ENCODE results near the gene OMP. TPM values are rescaled to one million over a fixed set of nuclear protein-coding genes. Genes with fewer than 3 reads are reported as not detected.

Gene OMP
- total RNA-seq, 4 donors from 2014 or later = 1.0 to 2.1 TPM; not detected in 2

DNA sequence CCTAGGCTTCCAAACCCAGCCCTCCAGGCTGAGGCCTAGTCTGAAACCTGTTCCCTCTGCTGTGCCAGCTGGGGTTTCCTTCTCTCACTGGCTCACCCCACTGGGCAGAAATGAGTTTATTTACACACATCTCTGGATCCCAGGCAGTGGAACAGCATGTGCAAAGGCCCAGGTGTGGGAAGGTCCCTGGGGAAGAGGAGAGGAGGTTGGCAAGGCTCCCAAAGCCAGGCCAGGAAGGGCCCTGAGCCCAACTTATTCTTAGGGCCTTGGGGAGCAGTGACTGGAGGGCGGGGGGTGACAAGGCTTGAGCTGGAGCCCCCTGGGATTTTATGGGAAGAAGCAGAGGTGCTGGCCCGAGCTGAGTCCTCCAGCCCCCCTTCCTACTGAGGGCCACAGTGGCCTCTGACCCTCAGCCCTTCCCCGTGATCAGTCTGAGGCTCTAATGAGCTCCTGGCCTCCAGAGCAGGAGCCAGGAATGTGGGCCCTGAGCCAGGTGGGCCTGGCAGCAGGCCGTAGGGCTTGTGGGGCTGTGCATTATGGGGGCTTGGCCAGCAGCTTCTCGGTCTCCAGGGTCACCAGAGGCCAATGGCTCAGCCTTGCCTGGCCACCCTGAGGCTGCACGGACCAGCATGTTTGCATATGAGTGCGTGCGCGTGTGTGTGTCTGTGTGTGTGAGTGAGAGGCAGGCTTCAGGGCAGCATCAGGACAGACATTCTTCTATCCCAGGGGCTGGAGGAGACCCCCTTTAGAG lies 28.3 kb downstream of the OMP start:
- intact Hi-C loops (cut with DNase I; ENCODE audit: low total_unique reads) = no loop called here

DNA sequence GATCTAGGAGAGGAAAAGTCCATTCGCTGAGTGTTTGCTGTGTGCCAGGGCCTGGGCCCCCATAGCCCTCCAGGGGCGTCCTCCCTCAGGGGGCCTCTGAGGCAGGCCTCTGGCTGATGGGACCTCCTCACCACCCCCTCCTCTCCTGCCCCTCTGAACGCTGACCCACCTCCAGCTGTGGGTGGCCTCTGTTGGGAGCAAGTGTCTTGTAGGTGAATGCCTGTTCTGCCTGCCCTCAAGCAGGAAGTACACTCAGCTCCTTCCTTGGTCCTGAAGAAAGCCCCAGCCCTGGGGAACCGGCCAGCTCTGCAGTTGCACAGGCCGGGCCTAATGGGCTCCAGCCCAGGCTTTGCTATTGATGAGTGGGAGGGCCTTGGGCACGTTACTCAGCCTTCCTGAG lies 28.9 kb downstream of the OMP start:
- peaks cover 0 to 5% of the 10 kb centered on the region in 2 donors for H3K4me1 ChIP-seq
- H3K36me3 ChIP-seq = no peaks in the 10 kb centered on the region
- H3K4me3 ChIP-seq = no peak overlapping the region
- H3K27me3 ChIP-seq = no peaks in the 10 kb centered on the region
- no peak for DNase-seq
- H3K27ac ChIP-seq = peak overlapping the region in 1 of 2 donors; percentile 33
- H3K9me3 ChIP-seq = no peaks in the 10 kb centered on the region
- no peak for TF ChIP-seq POLR2A (IDR thresholded peaks at IDR 0.05)
- TF ChIP-seq, protein P1, sequence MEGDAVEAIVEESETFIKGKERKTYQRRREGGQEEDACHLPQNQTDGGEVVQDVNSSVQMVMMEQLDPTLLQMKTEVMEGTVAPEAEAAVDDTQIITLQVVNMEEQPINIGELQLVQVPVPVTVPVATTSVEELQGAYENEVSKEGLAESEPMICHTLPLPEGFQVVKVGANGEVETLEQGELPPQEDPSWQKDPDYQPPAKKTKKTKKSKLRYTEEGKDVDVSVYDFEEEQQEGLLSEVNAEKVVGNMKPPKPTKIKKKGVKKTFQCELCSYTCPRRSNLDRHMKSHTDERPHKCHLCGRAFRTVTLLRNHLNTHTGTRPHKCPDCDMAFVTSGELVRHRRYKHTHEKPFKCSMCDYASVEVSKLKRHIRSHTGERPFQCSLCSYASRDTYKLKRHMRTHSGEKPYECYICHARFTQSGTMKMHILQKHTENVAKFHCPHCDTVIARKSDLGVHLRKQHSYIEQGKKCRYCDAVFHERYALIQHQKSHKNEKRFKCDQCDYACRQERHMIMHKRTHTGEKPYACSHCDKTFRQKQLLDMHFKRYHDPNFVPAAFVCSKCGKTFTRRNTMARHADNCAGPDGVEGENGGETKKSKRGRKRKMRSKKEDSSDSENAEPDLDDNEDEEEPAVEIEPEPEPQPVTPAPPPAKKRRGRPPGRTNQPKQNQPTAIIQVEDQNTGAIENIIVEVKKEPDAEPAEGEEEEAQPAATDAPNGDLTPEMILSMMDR (IDR thresholded peaks at IDR 0.05) = no peak
- intact Hi-C loops (cut with DNase I; ENCODE audit: low total_unique reads) = no loop called here

More for the DNA sequence above, 28.3 kb downstream of the OMP start:
- TF ChIP-seq, protein P1 (IDR thresholded peaks at IDR 0.05) = no peak
- TF ChIP-seq POLR2A (IDR thresholded peaks at IDR 0.05) = no peak
- peaks cover 0 to 5% of the 10 kb centered on the region in 2 donors for H3K4me1 ChIP-seq
- no peak overlapping the region for H3K4me3 ChIP-seq
- DNase-seq = peak in 1 of 2 donors; percentile 77
- H3K36me3 ChIP-seq = no peaks in the 10 kb centered on the region
- peak overlapping the region in 1 of 2 donors; percentile 33 for H3K27ac ChIP-seq
- no peaks in the 10 kb centered on the region for H3K9me3 ChIP-seq
- no peaks in the 10 kb centered on the region for H3K27me3 ChIP-seq

DNA sequence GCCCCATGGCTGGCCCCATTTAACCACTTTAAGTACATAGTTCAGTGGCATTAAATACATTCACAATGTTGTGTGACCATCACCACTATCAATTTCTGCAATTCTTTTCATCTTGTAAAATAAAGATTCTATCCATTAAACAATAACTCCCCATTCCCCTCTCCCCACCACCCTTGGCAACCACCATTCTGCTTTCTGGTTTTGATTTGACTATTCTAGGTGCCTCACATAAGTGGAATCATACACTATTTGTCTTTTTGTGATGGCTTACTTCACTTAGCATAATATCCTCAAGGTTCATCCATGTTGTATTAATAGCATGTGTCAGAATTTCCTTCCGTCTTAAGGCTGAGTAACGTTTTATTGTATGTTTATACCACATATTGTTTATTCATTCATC lies 32.4 kb downstream of the OMP start:
- H3K4me1 ChIP-seq = peaks cover 0 to 4% of the 10 kb centered on the region in 2 donors
- intact Hi-C loops (cut with DNase I; ENCODE audit: low total_unique reads) = no loop called here
- H3K4me3 ChIP-seq = no peak overlapping the region
- H3K27me3 ChIP-seq = no peaks in the 10 kb centered on the region
- DNase-seq = no peak
- H3K36me3 ChIP-seq = no peaks in the 10 kb centered on the region
- TF ChIP-seq, protein P1 (IDR thresholded peaks at IDR 0.05) = no peak
- no peak for TF ChIP-seq POLR2A (IDR thresholded peaks at IDR 0.05)
- no peaks in the 10 kb centered on the region for H3K9me3 ChIP-seq
- no peak overlapping the region for H3K27ac ChIP-seq

DNA sequence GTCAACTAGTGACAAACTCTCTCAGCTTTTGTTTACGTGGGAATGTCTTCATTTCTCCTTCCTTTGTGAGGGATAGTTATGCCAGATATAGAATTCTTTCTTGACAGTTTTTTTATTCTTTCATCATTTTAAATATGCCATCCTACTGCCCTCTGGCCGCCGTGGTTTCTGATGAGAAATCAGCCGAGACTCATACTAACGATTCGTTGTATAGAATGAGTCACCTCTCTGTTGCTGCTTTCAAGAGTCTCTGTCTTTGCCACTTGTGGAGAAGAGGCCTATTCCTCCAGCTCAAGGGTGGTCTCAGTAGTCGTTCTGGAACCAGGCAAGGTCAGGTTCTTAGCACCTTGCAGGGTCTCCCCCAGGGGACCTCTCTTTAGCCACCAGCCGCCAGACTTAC lies 33.4 kb downstream of the OMP start:
- Histone ChIP-seq H3K4me3 (no peak overlapping the region), H3K4me1 (peaks cover 0 to 4% of the 10 kb centered on the region in 2 donors), H3K36me3 (no peaks in the 10 kb centered on the region), H3K27ac (no peak overlapping the region), H3K9me3 (no peaks in the 10 kb centered on the region), H3K27me3 (no peaks in the 10 kb centered on the region)
- no peak for DNase-seq
- TF ChIP-seq POLR2A (IDR thresholded peaks at IDR 0.05) = no peak
- TF ChIP-seq, protein P1 (IDR thresholded peaks at IDR 0.05) = no peak
- intact Hi-C loops (cut with DNase I; ENCODE audit: low total_unique reads) = no loop called here

DNA sequence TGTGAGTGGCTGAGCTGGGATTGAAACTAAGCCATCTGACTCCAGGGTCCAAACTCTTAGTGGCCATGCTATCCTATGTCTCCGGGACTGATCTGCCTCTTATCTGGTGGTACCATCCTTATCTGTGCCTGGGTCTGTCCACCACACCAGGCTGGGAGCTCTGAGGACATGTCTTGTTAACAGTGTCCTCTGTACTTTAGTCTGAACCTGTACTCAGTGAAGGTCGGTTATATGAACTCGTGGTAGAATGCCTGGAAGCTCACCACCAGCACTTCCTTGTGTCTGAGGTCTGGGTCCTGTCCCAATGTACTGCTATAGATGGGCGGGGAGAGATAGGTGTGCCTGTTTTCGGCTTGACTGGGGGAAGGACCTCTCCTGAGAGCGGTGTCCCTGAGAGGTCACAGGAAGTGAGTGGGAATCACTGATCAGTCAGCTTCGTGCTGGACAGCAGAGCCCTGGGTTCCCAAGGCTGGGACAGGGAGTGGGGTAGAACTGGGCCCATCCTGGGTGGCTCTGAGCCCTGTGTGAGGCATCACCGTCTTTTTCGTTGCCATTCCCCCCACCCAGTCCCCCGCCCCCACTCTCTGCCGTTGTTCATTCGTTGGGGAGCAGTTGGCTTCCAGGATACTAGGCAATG lies 34.3 kb downstream of the OMP start:
- peaks cover 0 to 4% of the 10 kb centered on the region in 2 donors for H3K4me1 ChIP-seq
- DNase-seq = no peak
- intact Hi-C loops (cut with DNase I; ENCODE audit: low total_unique reads) = no loop called here
- H3K27ac ChIP-seq = no peak overlapping the region
- H3K27me3 ChIP-seq = no peaks in the 10 kb centered on the region
- no peaks in the 10 kb centered on the region for H3K9me3 ChIP-seq
- TF ChIP-seq, protein P1 (IDR thresholded peaks at IDR 0.05) = no peak
- no peak for TF ChIP-seq POLR2A (IDR thresholded peaks at IDR 0.05)
- no peaks in the 10 kb centered on the region for H3K36me3 ChIP-seq
- no peak overlapping the region for H3K4me3 ChIP-seq

Measured in uterus (tissue), 4 donors.